Liver (tissue), 9 donors: Measurements from ENCODE around the gene NNT. TPM values are rescaled to one million over a fixed set of nuclear protein-coding genes. Genes with fewer than 3 reads are reported as not detected.

Source experiments
- DNase-seq: peaks from one replicate; pipeline ENCODE4 v3.0.0-alpha.2; 2017; ENCODE audit warnings: low spot score
- H3K27ac ChIP-seq, 2 donors: one replicate each; pipeline ENCODE4 v1.7.0; 2013; ENCODE audit warnings: inconsistent platforms in 2 of 2, low read length in 2 of 2, control low read depth in 1 of 2, low read depth in 1 of 2, mild to moderate bottlenecking in 1 of 2
- H3K27me3 ChIP-seq, 4 donors: one replicate each; pipeline versions ENCODE4 v1.6.1 to v1.7.0; 2013; ENCODE audit warnings: low read length in 3 of 4, inconsistent platforms in 1 of 4, mild to moderate bottlenecking in 1 of 4, moderate library complexity in 1 of 4; ENCODE audit not compliant: control insufficient read depth in 4 of 4, insufficient read depth in 4 of 4
- H3K36me3 ChIP-seq, 4 donors: one replicate each; pipeline versions ENCODE4 v1.6.1 to v1.7.0; 2013; ENCODE audit warnings: low read length in 3 of 4, mild to moderate bottlenecking in 3 of 4, low read depth in 1 of 4, moderate library complexity in 1 of 4; ENCODE audit not compliant: control insufficient read depth in 4 of 4, insufficient read depth in 3 of 4
- H3K4me1 ChIP-seq, 4 donors: one replicate each; pipeline versions ENCODE4 v1.6.1 to v1.7.0; 2013; ENCODE audit warnings: low read length in 3 of 4, mild to moderate bottlenecking in 3 of 4, moderate library complexity in 1 of 4; ENCODE audit not compliant: control insufficient read depth in 4 of 4, insufficient read depth in 4 of 4
- H3K4me3 ChIP-seq, 3 donors: one replicate each; pipeline versions ENCODE4 v1.6.1 to v1.7.0; 2013; ENCODE audit warnings: low read length in 3 of 3, control low read depth in 1 of 3, low read depth in 1 of 3, mild to moderate bottlenecking in 1 of 3
- H3K9ac ChIP-seq, 2 donors: one replicate each; pipeline ENCODE4 v1.7.0; 2013; ENCODE audit warnings: low read length in 2 of 2, mild to moderate bottlenecking in 2 of 2, moderate library complexity in 2 of 2, control low read depth in 1 of 2, low read depth in 1 of 2
- H3K9me3 ChIP-seq, 4 donors: one replicate each; pipeline versions ENCODE4 v1.6.1 to v1.7.0; 2013; ENCODE audit warnings: low read length in 3 of 4; ENCODE audit not compliant: control insufficient read depth in 4 of 4
- ATF3 ChIP-seq: IDR thresholded peaks from 2 replicates; pipeline ENCODE4 v1.6.1; 2016; ENCODE audit warnings: antibody characterized with exemption
- CTCF ChIP-seq: fragments of 150-350 bp; IDR thresholded peaks from 2 replicates; pipeline ENCODE4 v1.5.1; 2017; ENCODE audit warnings: improper control_type of control experiment, low read depth, low read length; ENCODE audit not compliant: missing input control
- EGR1 ChIP-seq, 2 donors: IDR thresholded peaks; 2 replicates each; pipeline ENCODE4 v1.6.1; 2016 to 2018; ENCODE audit warnings: antibody characterized with exemption in 2 of 2, low read depth in 2 of 2
- FOXA1 ChIP-seq: IDR thresholded peaks from 2 replicates; pipeline ENCODE4 v1.6.1; 2016; ENCODE audit warnings: antibody characterized with exemption
- FOXA2 ChIP-seq: IDR thresholded peaks from 2 replicates; pipeline ENCODE4 v1.6.1; 2016; ENCODE audit warnings: antibody characterized with exemption
- GABPA ChIP-seq, 2 donors: IDR thresholded peaks in 1 of 2; conservative IDR thresholded peaks in 1 of 2; 2 replicates each; pipeline ENCODE4 v1.6.1; 2016; ENCODE audit warnings: antibody characterized with exemption in 2 of 2, mild to moderate bottlenecking in 1 of 2, moderate library complexity in 1 of 2
- HNF4A ChIP-seq, 2 donors: conservative IDR thresholded peaks; 2 replicates each; pipeline ENCODE4 v1.6.1; 2016; ENCODE audit warnings: antibody characterized with exemption in 2 of 2, mild to moderate bottlenecking in 2 of 2
- HNF4G ChIP-seq: IDR thresholded peaks from 2 replicates; pipeline ENCODE4 v1.6.1; 2016; ENCODE audit warnings: antibody characterized with exemption
- JUND ChIP-seq, 2 donors: IDR thresholded peaks; 2 replicates each; pipeline ENCODE4 v1.6.1; 2016; ENCODE audit warnings: antibody characterized with exemption in 2 of 2
- MAX ChIP-seq: IDR thresholded peaks from 2 replicates; pipeline ENCODE4 v1.6.1; 2016; ENCODE audit warnings: antibody characterized with exemption
- NR2F2 ChIP-seq: IDR thresholded peaks from 2 replicates; pipeline ENCODE4 v1.6.1; 2016; ENCODE audit warnings: antibody characterized with exemption
- RAD21 ChIP-seq, 2 donors: IDR thresholded peaks; 2 replicates each; pipeline ENCODE4 v1.6.1; 2016; ENCODE audit warnings: antibody characterized with exemption in 2 of 2, mild to moderate bottlenecking in 2 of 2
- REST ChIP-seq: IDR thresholded peaks from 2 replicates; pipeline ENCODE4 v1.6.1; 2016; ENCODE audit warnings: antibody characterized with exemption, mild to moderate bottlenecking
- SP1 ChIP-seq: IDR thresholded peaks from 2 replicates; pipeline ENCODE4 v1.6.1; 2018; ENCODE audit warnings: antibody characterized with exemption, mild to moderate bottlenecking
- TAF1 ChIP-seq: conservative IDR thresholded peaks from 2 replicates; pipeline ENCODE4 v1.6.1; 2016; ENCODE audit warnings: antibody characterized with exemption, mild to moderate bottlenecking
- YY1 ChIP-seq: IDR thresholded peaks from 2 replicates; pipeline ENCODE4 v1.6.1; 2016; ENCODE audit warnings: antibody characterized with exemption, mild to moderate bottlenecking
- ZBTB33 ChIP-seq: IDR thresholded peaks from 2 replicates; pipeline ENCODE4 v1.6.1; 2016; ENCODE audit warnings: antibody characterized with exemption
- WGBS: extraction: QIAGEN DNeasy Blood & Tissue Kit; methylation state at CpG from one replicate; pipeline ENCODE4 v1.1.7; 2013; 5-methylcytosine and 5-hydroxymethylcytosine counted together
- polyA plus RNA-seq, 2 donors: library from polyadenylated mRNA; stranded (reverse) in 1 of 2; unstranded in 1 of 2; fragments of 200-250 nt in 1 of 2; fragments of >200 nt in 1 of 2; fragmentation: Nextera tagmentation in 1 of 2; extraction: Ambion mirVana in 1 of 2; gene quantifications; one replicate each; pipeline versions ENCODE4 v1.2.1 to v1.2.3, GENCODE V29; 2013 to 2015
- total RNA-seq, 2 donors: library from RNA; depleted of rRNA; stranded (reverse); fragments of >200 nt; gene quantifications; one replicate each; pipeline ENCODE4 v1.2.3, GENCODE V29; 2014
- donor health status: healthy.
- donor health status: healthy.
- donor health status: healthy.
- donor health status: healthy.
- donor health status: healthy.

Gene NNT
- total and polyA plus RNA-seq, 4 donors = 45.4 to 154 (median 89.2) TPM

GRCh38 chr5:43627028-43627427 lies 24.0 kb downstream of the NNT start:
- TF ChIP-seq HNF4G = no peak
- no peak for TF ChIP-seq YY1
- no peak for TF ChIP-seq MAX
- peak in 1 of 2 donors; percentile 34 for TF ChIP-seq HNF4A (conservative IDR thresholded peaks at IDR 0.05)
- no peak for TF ChIP-seq FOXA2
- TF ChIP-seq JUND (IDR thresholded peaks at IDR 0.05) = no peak
- no peak for TF ChIP-seq REST
- TF ChIP-seq FOXA1 = no peak
- TF ChIP-seq ATF3 = no peak
- no peak for TF ChIP-seq GABPA (IDR thresholded peaks at IDR 0.05 in 1 of 2, conservative IDR thresholded peaks at IDR 0.05 in 1 of 2)
- TF ChIP-seq EGR1 (IDR thresholded peaks at IDR 0.05; ENCODE audit: low read depth in 2 of 2) = no peak
- TF ChIP-seq NR2F2 = no peak
- peak; percentile 43 to 71 for TF ChIP-seq RAD21 (IDR thresholded peaks at IDR 0.05)
- TF ChIP-seq TAF1 = no peak
- peak; percentile 21 for TF ChIP-seq CTCF
- no peak for TF ChIP-seq ZBTB33
- no peak for TF ChIP-seq SP1
- 86% methylated on average over 2 of the region's 2 CpGs for WGBS
- peaks cover 0 to 9% (median under 1%) of the 10 kb centered on the region in 4 donors for H3K36me3 ChIP-seq

More at GRCh38 chr5:43627028-43627427, 24.0 kb downstream of the NNT start:
- no peak overlapping the region for H3K9ac ChIP-seq
- H3K27ac ChIP-seq = no peak overlapping the region
- no peaks in the 10 kb centered on the region for H3K9me3 ChIP-seq
- no peaks in the 10 kb centered on the region for H3K27me3 ChIP-seq
- H3K4me3 ChIP-seq = no peak overlapping the region
- H3K4me1 ChIP-seq = peaks cover 0 to 17% (median 12%) of the 10 kb centered on the region in 4 donors
- no peak for DNase-seq
